ENCODE data around the gene SEPHS2.

GRCh38 chr16:30476991-30477390 is 31.3 kb upstream of the SEPHS2 start:
- TF ChIP-seq ZNF274 (IDR thresholded peaks at IDR 0.05; ENCODE audit: low read depth, low read length) (no peak), SUZ12 (IDR thresholded peaks at IDR 0.05; ENCODE audit: extremely low read depth, insufficient read depth, insufficient read length) (no peak)

All from NT2/D1 (cell line).